ENCODE data around the gene CD207.

- TF ChIP-seq EZH2 (IDR thresholded peaks at IDR 0.05) (peak; percentile 83), POLR2AphosphoS5 (IDR thresholded peaks at IDR 0.05; ENCODE audit: borderline replicate concordance, low read depth, low read length) (no peak)
Observed at GRCh38 chr2:70790136-70790828, 45.3 kb downstream of the CD207 start, which contains the start of gene FIGLA.

All from SK-N-MC (cell line).